GM23248 (cell line): Measurements from ENCODE around the gene NOTO.

ENCODE experiments used
- EZH2 ChIP-seq: fragments of 200-600 bp; sonication (generic); IDR thresholded peaks from 2 replicates; pipeline ENCODE4 v1.6.1; 2018; ENCODE audit warnings: antibody characterized with exemption, mild to moderate bottlenecking; ENCODE audit not compliant: insufficient read depth, poor library complexity, severe bottlenecking
- EZH2phosphoT487 ChIP-seq: fragments of 200-600 bp; sonication (generic); IDR thresholded peaks from 2 replicates; pipeline ENCODE4 v1.6.1; 2018; ENCODE audit warnings: antibody characterized with exemption, moderate library complexity, mild to moderate bottlenecking, low read depth; ENCODE audit not compliant: insufficient read depth

DNA sequence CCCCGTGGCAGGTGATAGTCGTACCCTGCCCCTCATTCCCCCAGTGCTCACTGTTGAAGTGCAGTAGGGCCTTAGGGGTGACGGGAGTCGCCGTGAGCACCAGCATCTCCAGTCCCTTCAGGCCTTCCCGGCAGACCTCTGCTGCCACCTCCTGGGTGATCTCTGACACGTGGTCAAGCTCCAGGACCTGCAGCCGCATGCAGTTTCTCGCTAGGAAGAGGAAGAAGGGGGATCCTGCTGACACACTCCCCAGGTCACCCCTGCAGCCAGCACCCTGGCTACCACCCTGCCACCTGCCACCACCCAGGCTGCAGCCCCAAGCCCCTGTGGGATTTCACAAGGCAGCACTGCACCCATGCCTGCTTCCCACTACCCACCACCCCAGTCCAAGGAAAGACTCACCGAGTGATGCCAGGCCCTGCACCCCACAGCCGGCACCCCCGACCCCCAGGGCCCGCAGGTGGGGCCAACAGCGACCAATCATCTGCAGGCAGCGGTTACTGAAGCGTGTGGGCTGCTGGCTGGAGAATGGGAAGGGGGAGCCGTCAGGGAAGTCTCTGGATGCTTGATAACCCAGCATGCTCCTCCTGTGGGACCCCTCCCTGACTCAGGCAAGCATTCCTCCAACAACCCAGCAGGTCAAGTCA, 58.1 kb downstream of the NOTO start:
- TF ChIP-seq EZH2 (no peak), EZH2phosphoT487 (no peak)
